ENCODE results near the gene CUX1.

The CUX1 gene

GRCh38 chr7:102197599-102197998 lies 380.2 kb downstream of the CUX1 start:
- TF ChIP-seq CTCF (conservative IDR thresholded peaks at IDR 0.05; ENCODE audit: low read length), result no peak
- DNase-seq (ENCODE audit: low read depth), result no peak
- no peak overlapping the region for H3K4me3 ChIP-seq (ENCODE audit: low read length)

- H3K4me3 ChIP-seq (ENCODE audit: low read length), result no peak overlapping the region
- no peak for TF ChIP-seq CTCF (conservative IDR thresholded peaks at IDR 0.05; ENCODE audit: low read length)
- no peak for DNase-seq (ENCODE audit: low read depth)
These were observed 381.1 kb downstream of the CUX1 start for GRCh38 chr7:102198417-102198956.

- H3K4me3 ChIP-seq (ENCODE audit: low read length), result no peak overlapping the region
These were observed 384.1 kb downstream of the CUX1 start for GRCh38 chr7:102201576-102201975.

GRCh38 chr7:102202556-102202955 lies 385.1 kb downstream of the CUX1 start:
- TF ChIP-seq CTCF (conservative IDR thresholded peaks at IDR 0.05; ENCODE audit: low read length), result no peak
- H3K4me3 ChIP-seq (ENCODE audit: low read length), result no peak overlapping the region
- no peak for DNase-seq (ENCODE audit: low read depth)

More at GRCh38 chr7:102201576-102201975, 384.1 kb downstream of the CUX1 start:
- no peak for TF ChIP-seq CTCF (conservative IDR thresholded peaks at IDR 0.05; ENCODE audit: low read length)
- DNase-seq (ENCODE audit: low read depth), result no peak

GRCh38 chr7:102203218-102203617 lies 385.8 kb downstream of the CUX1 start:
- DNase-seq (ENCODE audit: low read depth), result no peak
- TF ChIP-seq CTCF (conservative IDR thresholded peaks at IDR 0.05; ENCODE audit: low read length), result no peak
- H3K4me3 ChIP-seq (ENCODE audit: low read length), result no peak overlapping the region

GRCh38 chr7:102204212-102204611 lies 386.8 kb downstream of the CUX1 start:
- DNase-seq (ENCODE audit: low read depth), result no peak
- no peak overlapping the region for H3K4me3 ChIP-seq (ENCODE audit: low read length)
- TF ChIP-seq CTCF (conservative IDR thresholded peaks at IDR 0.05; ENCODE audit: low read length), result no peak

- no peak for TF ChIP-seq CTCF (conservative IDR thresholded peaks at IDR 0.05; ENCODE audit: low read length)
- no peak overlapping the region for H3K4me3 ChIP-seq (ENCODE audit: low read length)
These were observed 388.5 kb downstream of the CUX1 start for GRCh38 chr7:102205915-102206314.

More at GRCh38 chr7:102205915-102206314, 388.5 kb downstream of the CUX1 start:
- no peak for DNase-seq (ENCODE audit: low read depth)

All from AG10803 (cell line).